ENCODE measurements around the gene TEX54. TPM values are rescaled to one million over a fixed set of nuclear protein-coding genes. Genes with fewer than 3 reads are reported as not detected.

Gene TEX54
- total and polyA plus RNA-seq, 2 of the 13 experiments (the other 11 are each of a cell fraction or from before 2014, with no cell fraction given), result not detected

- TF ChIP-seq ZBTB20 (CRISPR knock-in tag; IDR thresholded peaks at IDR 0.05; ENCODE audit: borderline replicate concordance, low read depth), result peak; percentile 67; the same call in 1 of the 2 replicates
- peak; percentile 80 for TF ChIP-seq HDAC2 (CRISPR knock-in tag; IDR thresholded peaks at IDR 0.05)
- TF ChIP-seq ZBTB46 (CRISPR knock-in tag; IDR thresholded peaks at IDR 0.05; ENCODE audit: borderline replicate concordance), result no peak
- TF ChIP-seq ZNF329 (CRISPR knock-in tag; IDR thresholded peaks at IDR 0.05; ENCODE audit: low read depth), result peak; percentile 73
- TF ChIP-seq ZNF276 (CRISPR knock-in tag; IDR thresholded peaks at IDR 0.05; ENCODE audit: low read depth), result peak; percentile 96
- TF ChIP-seq HNF4A (CRISPR knock-in tag; IDR thresholded peaks at IDR 0.05), result peak; percentile 21; the same call in 1 of the 2 replicates
- TF ChIP-seq HINFP (CRISPR knock-in tag; IDR thresholded peaks at IDR 0.05; ENCODE audit: low read depth), result 0 out of 2 replicates have a peak, but pooled peaks have one; percentile 83
- peak; percentile 99 for TF ChIP-seq IKZF4 (CRISPR knock-in tag; IDR thresholded peaks at IDR 0.05; ENCODE audit: borderline replicate concordance, low read depth, not compliant biosample characterization)
- peak; percentile 93; the same call in 1 of the 2 replicates for TF ChIP-seq TSC22D2 (CRISPR knock-in tag; IDR thresholded peaks at IDR 0.05; ENCODE audit: borderline replicate concordance)
- TF ChIP-seq PAX8 (CRISPR knock-in tag; IDR thresholded peaks at IDR 0.05; ENCODE audit: borderline replicate concordance), result peak; percentile 89; the same call in 1 of the 2 replicates
- TF ChIP-seq FOXO1 (CRISPR knock-in tag; IDR thresholded peaks at IDR 0.05), result peak; percentile 53; the same call in 1 of the 2 replicates
- TF ChIP-seq ZNF333 (CRISPR knock-in tag; IDR thresholded peaks at IDR 0.05; ENCODE audit: borderline replicate concordance), result peak; percentile 38; the same call in 1 of the 2 replicates
- peak; percentile 86 for TF ChIP-seq SIN3B (IDR thresholded peaks at IDR 0.05; ENCODE audit: low read length)
- TF ChIP-seq SMARCE1 (IDR thresholded peaks at IDR 0.05; ENCODE audit: borderline replicate concordance), result no peak
- TF ChIP-seq ZNF879 (CRISPR knock-in tag; IDR thresholded peaks at IDR 0.05), result peak; percentile 96
- TF ChIP-seq PBX3 (CRISPR knock-in tag; IDR thresholded peaks at IDR 0.05; ENCODE audit: borderline replicate concordance), result peak; percentile 49; the same call in 1 of the 2 replicates
- TF ChIP-seq ZNF510 (CRISPR knock-in tag; IDR thresholded peaks at IDR 0.05; ENCODE audit: low read depth), result 0 out of 2 replicates have a peak, but pooled peaks have one; percentile 88
- TF ChIP-seq ZNF577 (CRISPR knock-in tag; IDR thresholded peaks at IDR 0.05; ENCODE audit: borderline replicate concordance, low read depth), result no peak
Observed at GRCh38 chr11:62855571-62856332, 23.1 kb upstream of the TEX54 start (continued).
